ENCODE measurements around the gene ACACB. TPM values are rescaled to one million over a fixed set of nuclear protein-coding genes. Genes with fewer than 3 reads are reported as not detected.

ACACB gene
- total RNA-seq, 1 donor from 2014 or later: 0.84 TPM

- Histone ChIP-seq H3K36me3 (ENCODE audit: control insufficient read depth, insufficient read depth, low read length) (no peaks in the 10 kb centered on the region), H3K27me3 (ENCODE audit: control insufficient read depth, insufficient read depth, low read length) (peaks cover 6% of the 10 kb centered on the region), H3K4me3 (ENCODE audit: low read depth, low read length) (no peak overlapping the region)
- DNase-seq (ENCODE audit: low read depth): no peak
- TF ChIP-seq CTCF (IDR thresholded peaks at IDR 0.05; ENCODE audit: insufficient read depth, low read length, poor library complexity, severe bottlenecking): no peak
These were observed 158.8 kb downstream of the ACACB start for GRCh38 chr12:109275173-109275572.

DNA sequence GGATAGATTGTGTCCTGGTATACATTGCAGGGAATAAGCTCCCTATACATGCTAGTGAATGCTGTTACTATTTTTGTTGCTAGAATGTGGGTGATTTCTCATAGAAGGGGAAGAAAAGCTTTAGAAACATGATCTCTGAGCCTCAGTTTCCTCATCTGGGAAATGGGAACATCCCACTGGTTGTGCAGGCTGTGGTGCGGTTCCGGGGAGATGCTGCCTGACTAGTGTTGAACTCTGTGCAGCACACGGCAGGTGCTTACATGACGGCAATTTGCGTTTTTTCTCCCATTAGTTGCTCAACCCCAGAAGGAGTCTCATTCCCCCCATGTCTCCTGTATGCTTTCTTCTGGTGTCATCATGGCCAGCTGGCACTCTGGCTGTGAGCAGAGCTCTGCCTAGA is 159.8 kb downstream of the ACACB start:
- H3K36me3 ChIP-seq (ENCODE audit: control insufficient read depth, insufficient read depth, low read length): no peaks in the 10 kb centered on the region
- H3K27me3 ChIP-seq (ENCODE audit: control insufficient read depth, insufficient read depth, low read length): peaks cover 6% of the 10 kb centered on the region
- no peak for TF ChIP-seq CTCF (IDR thresholded peaks at IDR 0.05; ENCODE audit: insufficient read depth, low read length, poor library complexity, severe bottlenecking)
- H3K4me3 ChIP-seq (ENCODE audit: low read depth, low read length): no peak overlapping the region
- DNase-seq (ENCODE audit: low read depth): no peak

GRCh38 chr12:109277255-109277898 is 161.0 kb downstream of the ACACB start:
- H3K27me3 ChIP-seq (ENCODE audit: control insufficient read depth, insufficient read depth, low read length): peaks cover 6% of the 10 kb centered on the region
- no peak for TF ChIP-seq CTCF (IDR thresholded peaks at IDR 0.05; ENCODE audit: insufficient read depth, low read length, poor library complexity, severe bottlenecking)
- H3K4me3 ChIP-seq (ENCODE audit: low read depth, low read length): no peak overlapping the region
- no peaks in the 10 kb centered on the region for H3K36me3 ChIP-seq (ENCODE audit: control insufficient read depth, insufficient read depth, low read length)
- DNase-seq (ENCODE audit: low read depth): no peak

DNA sequence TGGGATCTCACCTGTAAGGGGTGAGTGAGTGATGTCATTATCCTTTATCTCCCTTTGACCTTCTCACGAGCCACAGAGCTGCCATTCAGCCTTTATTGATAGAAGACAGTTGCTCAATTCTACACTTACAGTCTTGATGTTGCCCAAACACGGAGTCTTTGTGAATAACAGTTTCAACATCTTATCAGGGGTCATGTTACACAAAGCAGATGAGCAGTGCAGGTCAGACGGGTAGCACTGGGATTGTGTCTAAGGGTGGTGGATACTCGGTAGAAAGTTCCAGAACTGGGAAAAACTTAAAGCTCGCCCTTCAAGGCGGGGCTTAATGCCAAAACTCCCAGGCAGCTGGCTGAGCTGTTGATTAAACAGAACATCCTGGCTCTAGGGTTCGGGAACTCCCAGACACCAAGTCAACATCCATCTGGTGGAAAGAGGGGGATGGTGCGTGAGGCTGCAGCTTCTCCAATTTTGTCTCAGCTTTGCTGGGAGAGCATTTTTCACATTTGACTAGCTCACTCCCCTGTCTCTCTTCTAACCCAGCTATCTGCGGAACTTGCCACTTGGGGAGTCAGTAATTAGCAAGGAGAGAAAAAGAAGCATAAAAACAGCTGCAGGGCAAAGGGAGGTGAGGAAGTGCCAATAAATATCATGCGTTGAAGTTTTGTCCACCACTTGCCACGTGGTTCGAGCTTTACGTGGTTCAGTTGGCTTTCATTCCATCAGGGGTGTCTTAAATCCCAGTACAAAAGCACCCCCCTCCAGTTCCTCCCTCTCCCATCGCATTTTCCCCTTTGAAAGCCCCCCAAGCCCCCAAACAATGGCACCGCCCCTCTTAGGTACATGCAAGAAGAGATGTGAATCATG is 161.7 kb downstream of the ACACB start:
- TF ChIP-seq CTCF (IDR thresholded peaks at IDR 0.05; ENCODE audit: insufficient read depth, low read length, poor library complexity, severe bottlenecking): no peak
- DNase-seq (ENCODE audit: low read depth): no peak
- Histone ChIP-seq H3K4me3 (ENCODE audit: low read depth, low read length) (no peak overlapping the region), H3K36me3 (ENCODE audit: control insufficient read depth, insufficient read depth, low read length) (no peaks in the 10 kb centered on the region), H3K27me3 (ENCODE audit: control insufficient read depth, insufficient read depth, low read length) (peaks cover 5% of the 10 kb centered on the region)

DNA sequence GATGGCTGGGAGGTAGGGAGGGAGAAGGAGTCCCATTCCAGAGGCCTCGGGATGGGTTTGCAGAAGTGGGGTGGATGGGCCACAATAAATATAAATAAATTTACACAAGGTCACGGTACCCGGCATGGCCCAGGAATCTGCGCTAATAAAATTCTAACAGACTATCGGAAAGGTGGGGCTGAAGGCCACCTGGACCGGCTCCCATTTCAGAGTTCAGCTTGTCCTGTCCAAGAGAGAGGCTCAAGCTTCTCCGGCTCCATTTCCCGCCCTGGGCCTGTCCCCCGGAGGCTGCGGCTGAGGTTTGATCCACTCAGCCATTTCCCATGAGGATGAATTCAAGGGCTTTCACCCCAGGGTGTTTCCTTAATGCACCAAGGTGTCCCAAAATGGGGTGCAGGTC is 162.5 kb downstream of the ACACB start:
- TF ChIP-seq CTCF (IDR thresholded peaks at IDR 0.05; ENCODE audit: insufficient read depth, low read length, poor library complexity, severe bottlenecking): no peak
- Histone ChIP-seq H3K27me3 (ENCODE audit: control insufficient read depth, insufficient read depth, low read length) (no peaks in the 10 kb centered on the region), H3K4me3 (ENCODE audit: low read depth, low read length) (no peak overlapping the region), H3K36me3 (ENCODE audit: control insufficient read depth, insufficient read depth, low read length) (no peaks in the 10 kb centered on the region)
- DNase-seq (ENCODE audit: low read depth): no peak
